Stomach (tissue), 9 donors: Measurements from ENCODE around the gene ESRRG. TPM values are rescaled to one million over a fixed set of nuclear protein-coding genes. Genes with fewer than 3 reads are reported as not detected.

ENCODE experiments used
- DNase-seq, 2 donors: peaks; one replicate each; pipeline versions ENCODE4 v3.0.0 to v3.0.0-alpha.2; 2013 to 2019
- H3K27ac ChIP-seq, 5 donors: fragments of 200-600 bp in 4 of 5; sonication (generic) in 4 of 5; one replicate each; pipeline ENCODE4 v1.5.1; 2013 to 2019; ENCODE audit warnings: mild to moderate bottlenecking in 1 of 5, moderate library complexity in 1 of 5
- H3K27me3 ChIP-seq, 3 donors: fragments of 200-600 bp; sonication (generic); one replicate each; pipeline ENCODE4 v1.5.1; 2017 to 2019; ENCODE audit warnings: mixed run types in 1 of 3
- H3K36me3 ChIP-seq, 4 donors: fragments of 200-600 bp; sonication (generic); 1 replicate in 3 of 4; 2 replicates in 1 of 4; pipeline ENCODE4 v1.5.1; 2016 to 2019
- H3K4me1 ChIP-seq, 4 donors: fragments of 200-600 bp; sonication (generic); one replicate each; pipeline ENCODE4 v1.5.1; 2016 to 2019
- H3K4me3 ChIP-seq, 4 donors: fragments of 200-600 bp; sonication (generic) in 3 of 4; one replicate each; pipeline ENCODE4 v1.5.1; 2016 to 2019; ENCODE audit warnings: mild to moderate bottlenecking in 1 of 4
- H3K9me3 ChIP-seq, 4 donors: fragments of 200-600 bp; sonication (generic); one replicate each; pipeline ENCODE4 v1.5.1; 2016 to 2019
- CTCF ChIP-seq, 7 experiments: fragments of 450-650 bp in 4 of 7; fragments of 200-600 bp in 3 of 7; sonication (generic) in 3 of 7; IDR thresholded peaks; one replicate each; pipeline ENCODE4 v1.5.1; 2016 to 2019; ENCODE audit warnings: antibody characterized with exemption in 7 of 7, control low read depth in 2 of 7, mild to moderate bottlenecking in 1 of 7
- EP300 ChIP-seq: sonication (generic); formaldehyde crosslinking; IDR thresholded peaks from one replicate; pipeline ENCODE4 v1.6.1; 2017; ENCODE audit warnings: antibody characterized with exemption
- POLR2A ChIP-seq, 4 donors: fragments of 450-650 bp; IDR thresholded peaks; one replicate each; pipeline ENCODE4 v1.6.1; 2016; ENCODE audit warnings: antibody characterized with exemption in 4 of 4, control low read depth in 2 of 4, mild to moderate bottlenecking in 1 of 4, moderate library complexity in 1 of 4
- POLR2AphosphoS5 ChIP-seq, 3 donors: sonication (generic); formaldehyde crosslinking; IDR thresholded peaks; one replicate each; pipeline ENCODE4 v1.6.1; 2016; ENCODE audit warnings: antibody characterized with exemption in 3 of 3
- WGBS, 5 donors: extraction: QIAGEN DNeasy Blood & Tissue Kit in 3 of 5; methylation state at CpG; one replicate each; pipeline versions ENCODE4 v1.1.5 to v1.1.7; 2013 to 2018; 5-methylcytosine and 5-hydroxymethylcytosine counted together
- intact Hi-C: fragments of 100-400 bp; cut with DNase I; formaldehyde crosslinking; loops from one replicate; pipeline ENCODE4 v1.15.1; 2023; ENCODE audit warnings: low total_unique reads
- polyA plus RNA-seq, 3 donors: library from polyadenylated mRNA; stranded (reverse); fragments of 200-250 nt; gene quantifications; one replicate each; pipeline ENCODE4 v1.2.3, GENCODE V29; 2013
- total RNA-seq, 5 donors: library from RNA; depleted of rRNA; stranded (reverse); fragments of >200 nt; gene quantifications; one replicate each; pipeline versions ENCODE4 v1.1.0 to v1.2.3, GENCODE V29; 2014 to 2016
- donor health status: healthy with polysubstance abuse.
- donor health status: Bipolar disorder and iron deficiency.
- donor health status: healthy.

The ESRRG gene
- total and polyA plus RNA-seq, 8 donors = 0.29 to 247 (median 34.2) TPM

DNA sequence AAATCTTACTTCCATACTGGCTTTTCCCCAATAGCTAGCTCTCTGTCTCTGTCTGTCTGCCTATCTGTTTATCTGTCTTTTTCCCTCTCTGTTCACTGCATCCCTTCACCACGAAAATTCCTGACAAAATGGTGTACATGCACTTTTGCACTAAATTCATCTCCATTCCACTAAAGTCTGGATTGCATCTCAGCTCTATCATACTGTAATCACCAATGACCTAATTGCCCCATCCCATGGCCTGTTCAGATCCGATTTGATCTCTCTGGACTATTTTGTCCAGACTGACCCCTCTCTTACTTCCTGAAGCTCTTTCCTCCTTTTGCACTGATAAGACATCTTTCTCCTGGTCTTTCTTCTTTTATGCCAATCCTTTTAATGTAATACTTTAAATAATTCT is 187.5 kb downstream of the ESRRG start:
- no peak for DNase-seq
- no peaks in the 10 kb centered on the region for H3K36me3 ChIP-seq
- H3K27ac ChIP-seq = no peak overlapping the region
- TF ChIP-seq EP300 = no peak
- no peak for TF ChIP-seq POLR2A (IDR thresholded peaks at IDR 0.05)
- TF ChIP-seq CTCF (IDR thresholded peaks at IDR 0.05) = no peak
- TF ChIP-seq POLR2AphosphoS5 (IDR thresholded peaks at IDR 0.05) = no peak
- WGBS, 5 donors = 70 to 86% (median 80%) methylated on average over 2 of the region's 2 CpGs
- no peaks in the 10 kb centered on the region for H3K27me3 ChIP-seq
- intact Hi-C loops = no loop called here
- no peaks in the 10 kb centered on the region for H3K9me3 ChIP-seq
- H3K4me3 ChIP-seq = no peak overlapping the region
- peaks cover 0 to 12% (median 5%) of the 10 kb centered on the region in 4 donors for H3K4me1 ChIP-seq

- WGBS, 5 donors = 52 to 71% (median 66%) methylated on average over 1 of the region's 1 CpG
- intact Hi-C loops = no loop called here
- no peak for DNase-seq
- Histone ChIP-seq H3K27me3 (no peaks in the 10 kb centered on the region), H3K27ac (no peak overlapping the region), H3K4me1 (peaks cover 0 to 18% (median 9%) of the 10 kb centered on the region in 4 donors), H3K36me3 (no peaks in the 10 kb centered on the region), H3K9me3 (no peaks in the 10 kb centered on the region), H3K4me3 (no peak overlapping the region)
- TF ChIP-seq POLR2A (IDR thresholded peaks at IDR 0.05) (no peak), CTCF (IDR thresholded peaks at IDR 0.05) (no peak), EP300 (no peak)
Measured at GRCh38 chr1:216535059-216535458, 188.2 kb downstream of the ESRRG start.

DNA sequence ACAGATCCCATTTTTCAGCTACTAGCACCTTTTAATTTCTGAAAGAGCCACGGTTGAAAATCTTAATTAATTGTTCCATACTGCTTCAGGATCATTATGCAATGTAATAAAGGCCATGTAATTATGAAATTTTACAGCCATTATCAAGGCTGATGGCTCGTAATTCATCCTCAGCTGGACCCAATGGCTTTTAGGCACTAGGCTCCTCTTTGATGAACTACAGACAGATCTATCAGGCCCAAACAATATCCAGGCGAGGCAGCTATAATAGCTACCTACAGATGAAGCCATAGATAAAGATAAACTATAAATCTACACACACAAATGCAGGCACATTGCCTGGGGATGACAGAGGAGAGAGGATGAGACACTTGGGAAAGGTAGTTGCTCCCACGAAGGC is 189.5 kb downstream of the ESRRG start:
- intact Hi-C loops = no loop called here
- H3K27me3 ChIP-seq = no peaks in the 10 kb centered on the region
- WGBS, 5 donors = 79 to 90% (median 87%) methylated on average over 4 of the region's 4 CpGs
- H3K9me3 ChIP-seq = no peaks in the 10 kb centered on the region
- TF ChIP-seq POLR2AphosphoS5 (IDR thresholded peaks at IDR 0.05) (no peak), CTCF (IDR thresholded peaks at IDR 0.05) (no peak), EP300 (no peak), POLR2A (IDR thresholded peaks at IDR 0.05) (no peak)
- H3K4me3 ChIP-seq = no peak overlapping the region
- DNase-seq = no peak
- peaks cover 0 to 27% (median 14%) of the 10 kb centered on the region in 4 donors for H3K4me1 ChIP-seq
- no peaks in the 10 kb centered on the region for H3K36me3 ChIP-seq
- H3K27ac ChIP-seq = no peak overlapping the region

DNA sequence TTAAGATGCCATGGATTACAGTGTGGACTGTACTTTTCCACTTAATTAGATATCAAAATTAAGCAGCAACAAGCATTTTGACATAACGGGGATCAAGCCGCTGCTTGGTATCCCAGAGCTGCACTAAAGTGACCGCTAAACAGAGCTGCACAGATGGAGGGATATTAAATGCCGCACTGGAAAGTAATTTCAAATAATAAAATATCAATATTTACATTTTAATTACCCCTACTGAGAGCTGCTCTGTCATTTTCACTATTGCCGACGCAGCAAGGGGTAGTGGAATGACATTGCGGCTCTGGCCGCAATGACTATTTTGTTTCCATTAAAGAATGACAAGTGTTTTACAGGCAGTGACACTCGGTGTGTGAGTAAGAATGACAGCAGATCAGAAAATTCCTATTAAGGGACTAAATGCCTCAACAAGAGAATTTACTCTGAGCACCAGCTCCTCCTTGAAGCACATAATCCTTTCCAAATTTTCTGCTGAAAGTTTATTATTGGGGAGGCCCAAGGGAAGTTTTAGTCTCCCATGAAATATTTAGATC is 190.9 kb downstream of the ESRRG start:
- H3K27me3 ChIP-seq = no peaks in the 10 kb centered on the region
- no peaks in the 10 kb centered on the region for H3K36me3 ChIP-seq
- intact Hi-C loops = no loop called here
- peak overlapping the region in 3 of 5 donors; percentile 70 to 79 (median 74) for H3K27ac ChIP-seq
- peaks cover 0 to 37% (median 16%) of the 10 kb centered on the region in 4 donors for H3K4me1 ChIP-seq
- no peaks in the 10 kb centered on the region for H3K9me3 ChIP-seq
- H3K4me3 ChIP-seq = peak overlapping the region in 2 of 4 donors; percentile 42 to 43
- peak in 1 of 2 donors; percentile 23 for DNase-seq
- TF ChIP-seq POLR2A (IDR thresholded peaks at IDR 0.05) = no peak
- no peak for TF ChIP-seq POLR2AphosphoS5 (IDR thresholded peaks at IDR 0.05)
- TF ChIP-seq EP300 = no peak
- TF ChIP-seq CTCF (IDR thresholded peaks at IDR 0.05) = no peak
- WGBS, 5 donors = 82 to 94% (median 88%) methylated on average over 9 of the region's 9 CpGs
